MM.1S (cell line): Measurements from ENCODE around the gene EP400.

Experiments used
- CTCF ChIP-seq: fragments of 300-600 bp; sonication (generic); IDR thresholded peaks from 2 replicates; pipeline ENCODE4 v1.5.1; 2016; ENCODE audit warnings: antibody characterized with exemption, low read length, mixed read lengths
- EZH2 ChIP-seq: fragments of 300-600 bp; sonication (generic); optimal IDR thresholded peaks from 2 replicates; pipeline ENCODE3; 2017; ENCODE audit warnings: low read depth, mild to moderate bottlenecking, antibody characterized with exemption, low read length, mixed read lengths
- EZH2phosphoT487 ChIP-seq: fragments of 300-600 bp; sonication (generic); IDR thresholded peaks from 2 replicates; pipeline ENCODE4 v1.6.1; 2018; ENCODE audit warnings: antibody characterized with exemption, low read length

GRCh38 chr12:131916306-131917138 is 33.2 kb upstream of the EP400 start:
- TF ChIP-seq CTCF = no peak
- TF ChIP-seq EZH2 = no peak
- TF ChIP-seq EZH2phosphoT487 = no peak
